Sigmoid colon (tissue), 3 donors: Measurements from ENCODE around the gene DKK3.

ENCODE experiments used
- CTCF ChIP-seq, 4 experiments: fragments of 450-650 bp in 3 of 4; fragments of 200-600 bp in 1 of 4; IDR thresholded peaks; one replicate each; pipeline ENCODE4 v1.5.1; 2016 to 2019; ENCODE audit warnings: antibody characterized with exemption in 4 of 4, mild to moderate bottlenecking in 3 of 4, moderate library complexity in 2 of 4
- POLR2A ChIP-seq, 2 donors: fragments of 450-650 bp; IDR thresholded peaks; one replicate each; pipeline ENCODE4 v1.6.1; 2016; ENCODE audit warnings: antibody characterized with exemption in 2 of 2, mild to moderate bottlenecking in 2 of 2, moderate library complexity in 2 of 2

- TF ChIP-seq CTCF (IDR thresholded peaks at IDR 0.05) (no peak), POLR2A (IDR thresholded peaks at IDR 0.05) (no peak)
These were observed 52.4 kb downstream of the DKK3 start for GRCh38 chr11:11956006-11956405.
